Activated effector memory CD4-positive, alpha-beta T cell treated with Interleukin-2 at 50 U/mL for 16 hours (primary cell): ENCODE measurements around the gene PWP1.
"Not testable (repeated sequence)": the region's sequence is repeated elsewhere in the genome, so short reads cannot be mapped to it uniquely, and the experiment has no call there.

Source experiments
- DNase-seq: peaks from one replicate; pipeline ENCODE4 v3.0.0-alpha.2; 2020

PWP1 gene

GRCh38 chr12:107668320-107669098 lies 17.1 kb upstream of the PWP1 start:
- no peak for DNase-seq

GRCh38 chr12:107669946-107670345 lies 15.7 kb upstream of the PWP1 start:
- no peak for DNase-seq

DNA sequence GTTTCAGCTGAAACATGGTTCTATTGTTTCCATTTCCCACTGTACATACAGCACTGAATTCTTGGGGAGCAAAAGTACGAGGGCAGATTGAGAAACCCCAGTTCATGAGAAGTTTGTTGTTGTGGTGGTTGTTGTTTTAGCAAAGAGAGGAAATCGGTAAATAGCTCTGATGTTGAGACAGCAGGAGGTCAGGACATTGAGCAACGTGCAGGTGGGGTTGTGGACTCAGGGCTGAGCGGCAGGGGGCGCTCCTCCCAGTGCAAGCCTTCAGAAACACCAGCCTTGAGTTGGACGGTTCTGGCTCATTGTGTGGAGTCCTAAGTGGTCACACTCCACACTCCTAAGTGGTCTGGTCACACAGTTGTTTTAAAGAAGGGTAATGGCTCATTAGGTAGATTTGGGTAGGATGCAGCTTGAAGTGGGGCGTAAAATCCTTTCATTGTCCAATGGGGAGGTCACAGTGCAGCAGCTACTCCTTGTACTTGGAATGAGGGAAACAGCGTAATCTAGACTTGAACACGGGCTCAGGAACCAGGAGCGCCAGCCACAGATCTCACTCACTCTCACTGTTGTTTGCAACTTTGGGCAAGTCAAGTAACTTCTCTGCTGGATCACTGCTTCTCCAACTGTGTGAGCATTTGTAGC lies 14.5 kb upstream of the PWP1 start:
- DNase-seq = peak; percentile 5

DNA sequence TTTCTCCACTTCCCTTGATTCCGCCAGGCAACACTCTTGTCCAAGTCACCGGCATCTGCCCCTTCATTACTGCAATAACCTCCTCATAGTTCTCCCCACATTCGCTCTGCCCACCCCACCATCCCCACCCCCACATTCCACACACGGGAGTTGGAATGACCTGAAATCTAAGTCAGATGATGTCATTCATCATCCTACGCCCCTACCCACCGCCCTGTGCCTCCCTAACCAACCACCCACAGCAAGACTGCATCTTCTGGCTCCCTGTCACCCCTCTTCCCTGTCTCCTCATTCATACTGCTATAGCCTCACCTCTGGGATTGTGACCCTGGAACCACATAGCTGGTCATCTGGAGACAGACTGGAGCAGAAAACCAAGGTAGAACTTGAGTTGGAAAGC lies 7.9 kb upstream of the PWP1 start:
- DNase-seq = no peak

- DNase-seq = no peak
Observed at GRCh38 chr12:107679336-107679735, 6.3 kb upstream of the PWP1 start.

- DNase-seq = no peak
Observed at GRCh38 chr12:107681455-107681835, 4.2 kb upstream of the PWP1 start.

DNA sequence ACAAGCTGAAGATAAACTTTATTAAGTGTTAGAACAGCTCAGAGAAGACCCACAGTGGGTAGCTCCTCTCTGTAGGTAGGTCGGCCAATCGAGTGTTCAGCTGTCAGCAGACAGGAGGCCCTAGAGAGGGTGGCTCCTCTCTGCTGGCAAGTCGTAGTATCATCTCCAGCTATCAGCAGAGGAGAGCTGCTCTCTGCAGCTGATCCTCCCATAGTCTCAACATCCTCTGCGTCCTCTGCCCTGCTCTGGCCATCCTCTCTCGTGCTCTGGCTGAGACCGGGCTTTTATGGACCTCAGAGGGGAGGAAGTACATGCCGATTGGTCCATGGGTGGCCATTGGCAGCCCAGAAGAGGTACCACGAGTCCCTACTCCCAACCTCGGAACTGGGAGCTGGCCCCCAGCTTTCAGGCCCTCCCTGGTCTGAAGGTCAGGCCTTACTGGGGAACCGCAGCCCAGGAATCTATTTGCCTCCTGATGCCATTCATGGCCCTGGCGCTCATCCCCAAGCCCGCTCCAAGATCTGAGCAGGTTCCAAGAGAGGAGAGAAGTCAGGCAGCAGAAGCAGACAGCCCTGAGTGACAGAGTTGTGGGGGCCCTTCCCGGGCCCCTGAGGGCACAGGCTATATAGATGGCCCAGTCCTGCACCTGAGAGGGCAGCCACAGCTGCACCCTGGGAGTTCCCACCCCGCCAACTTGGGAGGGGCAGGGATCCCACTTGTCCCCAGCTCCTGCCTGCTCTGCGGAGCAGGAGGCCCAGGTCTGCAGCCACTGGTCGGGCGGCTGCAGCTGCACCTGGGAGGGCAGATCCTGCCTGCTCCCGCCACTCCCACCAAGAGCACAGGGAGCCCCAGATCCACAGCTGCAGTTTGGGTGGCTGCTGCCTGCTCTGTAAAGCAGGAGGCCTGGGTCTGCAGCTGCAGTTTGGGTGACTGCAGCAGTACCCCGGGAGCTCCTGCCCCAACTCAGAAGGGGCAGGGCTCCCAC lies 3.5 kb upstream of the PWP1 start:
- no peak for DNase-seq

DNA sequence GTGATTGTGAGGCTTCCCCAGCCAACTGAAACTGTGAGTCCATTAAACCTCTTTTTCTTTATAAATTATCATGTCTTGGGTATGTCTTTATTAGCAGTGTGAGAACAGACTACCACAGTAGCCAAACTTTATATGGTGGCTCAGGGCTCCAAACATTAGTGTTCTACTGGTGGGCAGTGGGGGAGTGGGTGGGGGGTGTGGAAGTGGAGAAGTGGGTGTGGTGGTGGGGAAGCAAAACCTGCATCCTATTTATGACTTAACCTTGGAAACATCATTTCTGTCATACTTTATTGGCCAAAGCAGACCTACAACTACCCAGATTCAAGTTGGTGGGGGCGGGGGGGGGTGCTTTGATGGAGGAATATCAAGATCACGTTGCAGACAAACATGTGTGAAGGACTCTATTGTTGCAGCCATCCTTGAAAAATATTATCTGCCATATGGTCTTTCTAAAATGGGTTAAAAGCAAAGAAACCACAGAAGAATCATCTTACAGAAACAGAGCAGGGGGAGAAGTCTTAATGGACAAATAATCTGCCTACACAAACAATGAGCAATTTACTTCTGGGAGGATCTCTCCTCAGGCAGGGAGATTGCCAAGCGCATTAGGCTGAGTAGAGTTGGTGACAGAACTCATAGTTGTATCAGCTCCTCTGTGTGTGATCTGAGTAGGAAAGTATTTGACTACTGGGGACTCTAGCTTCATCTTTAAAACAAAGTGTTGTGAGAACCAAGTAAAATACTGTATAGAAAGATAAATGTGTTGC lies 1.4 kb upstream of the PWP1 start:
- no peak for DNase-seq

- no peak for DNase-seq
Observed at GRCh38 chr12:107684990-107685359, 624 bp upstream of the PWP1 start.

GRCh38 chr12:107695772-107696171 lies 10.2 kb downstream of the PWP1 start:
- not testable (repeated sequence) for DNase-seq

DNA sequence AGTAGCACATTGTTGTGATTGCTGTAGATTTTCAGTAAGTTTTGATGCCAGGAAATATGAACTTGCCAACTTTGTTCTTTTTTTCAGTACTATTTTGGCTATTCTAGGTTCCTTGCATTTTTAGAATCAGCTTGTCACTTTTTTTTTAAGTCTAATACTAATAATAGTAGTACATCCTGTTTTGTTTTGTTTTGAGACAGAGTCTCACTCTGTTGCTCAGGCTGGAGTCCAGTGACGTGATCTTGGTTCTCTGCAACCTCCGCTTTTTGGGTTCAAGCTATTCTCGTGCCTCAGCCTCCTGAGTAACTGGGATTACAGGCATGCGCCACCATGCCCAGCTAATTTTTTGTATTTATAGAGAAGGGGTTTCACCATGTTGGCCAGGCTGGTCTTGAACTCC lies 16.5 kb downstream of the PWP1 start:
- DNase-seq = no peak

DNA sequence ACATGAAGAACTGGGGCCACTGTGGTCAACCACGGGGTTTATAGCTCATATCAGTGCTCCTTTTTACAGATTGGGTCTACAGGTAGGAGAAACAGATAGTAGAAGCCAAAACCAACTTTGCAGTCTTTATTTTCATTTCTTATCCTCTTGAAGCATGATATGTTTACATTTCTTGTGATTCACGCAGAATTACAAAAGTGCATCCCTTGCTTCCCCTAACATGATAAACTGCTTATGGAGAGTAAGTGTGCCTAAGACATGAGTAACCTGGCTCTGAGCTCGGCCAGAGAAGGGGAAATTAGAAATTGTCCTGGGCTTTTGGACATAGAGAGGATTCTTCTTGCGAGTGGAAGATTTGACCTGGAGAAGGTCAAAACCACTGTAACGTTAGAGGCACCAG lies 18.4 kb downstream of the PWP1 start:
- no peak for DNase-seq

DNA sequence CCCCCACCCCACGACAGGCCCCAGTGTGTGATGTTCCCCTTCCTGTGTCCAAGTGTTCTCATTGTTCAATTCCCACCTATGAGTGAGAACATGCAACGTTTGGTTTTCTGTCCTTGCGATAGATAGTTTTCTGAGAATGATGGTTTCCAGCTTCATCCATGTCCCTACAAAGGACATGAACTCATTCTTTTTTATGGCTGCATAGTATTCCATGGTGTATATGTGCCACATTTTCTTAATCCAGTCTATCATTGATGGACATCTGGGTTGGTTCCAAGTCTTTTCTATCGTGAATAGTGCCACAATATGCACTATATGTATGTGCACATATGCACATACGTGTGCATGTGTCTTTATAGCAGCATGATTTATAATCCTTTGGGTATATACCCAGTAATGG lies 19.9 kb downstream of the PWP1 start:
- DNase-seq = not testable (repeated sequence)

- DNase-seq = no peak
Observed at GRCh38 chr12:107715780-107716179, 30.2 kb downstream of the PWP1 start.

GRCh38 chr12:107718606-107719005 lies 33.0 kb downstream of the PWP1 start:
- DNase-seq = no peak

- DNase-seq = not testable (repeated sequence)
Observed at GRCh38 chr12:107727327-107727726, 41.7 kb downstream of the PWP1 start.

DNA sequence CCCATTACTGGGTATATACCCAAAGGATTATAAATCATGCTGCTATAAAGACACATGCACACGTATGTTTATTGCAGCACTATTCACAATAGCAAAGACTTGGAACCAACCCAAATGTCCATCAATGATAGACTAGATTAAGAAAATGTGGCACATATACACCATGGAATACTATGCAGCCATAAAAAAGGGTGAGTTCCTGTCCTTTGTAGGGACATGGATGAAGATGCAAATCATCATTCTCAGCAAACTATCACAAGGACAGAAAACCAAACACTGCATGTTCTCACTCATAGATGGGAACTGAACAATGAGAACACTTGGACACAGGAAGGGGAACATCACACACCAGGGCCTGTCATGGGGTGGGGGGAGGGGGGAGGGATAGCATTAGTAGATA lies 42.1 kb downstream of the PWP1 start:
- DNase-seq = not testable (repeated sequence)

DNA sequence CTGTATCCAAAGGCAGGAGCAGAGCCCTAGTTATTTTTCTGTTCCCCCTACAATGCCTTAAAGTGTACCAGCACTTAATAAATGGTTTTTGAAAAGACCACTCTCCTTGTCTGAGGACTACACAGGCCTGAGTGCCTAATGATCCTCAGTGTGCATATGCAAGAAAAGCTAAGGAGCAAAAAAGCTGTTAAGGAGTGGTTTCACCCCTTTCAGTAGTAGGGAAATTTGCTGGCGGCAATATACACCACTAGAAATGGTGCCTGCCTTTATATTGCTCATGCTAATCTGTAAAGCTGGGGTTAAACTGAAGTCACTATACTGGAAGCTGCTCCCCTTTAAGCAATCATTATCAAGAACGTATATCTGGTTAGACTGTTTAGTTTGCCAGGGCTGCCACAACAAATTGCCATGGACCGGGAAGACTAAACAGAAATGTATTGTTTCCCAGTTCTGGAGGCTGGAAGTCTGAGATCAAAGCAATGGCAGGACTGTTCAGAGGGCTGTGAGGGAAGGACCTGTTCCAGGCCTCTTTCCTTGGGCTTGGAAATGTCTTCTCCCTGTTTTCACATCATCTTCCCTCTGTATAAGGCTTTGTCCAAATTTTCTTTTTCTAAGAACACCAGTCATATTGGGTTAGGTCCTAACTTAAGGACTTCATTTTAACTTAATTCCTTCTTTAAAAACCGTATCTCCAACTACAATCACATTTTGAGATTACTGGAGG lies 45.2 kb downstream of the PWP1 start:
- no peak for DNase-seq

- no peak for DNase-seq
Observed at GRCh38 chr12:107731366-107731765, 45.8 kb downstream of the PWP1 start.

DNA sequence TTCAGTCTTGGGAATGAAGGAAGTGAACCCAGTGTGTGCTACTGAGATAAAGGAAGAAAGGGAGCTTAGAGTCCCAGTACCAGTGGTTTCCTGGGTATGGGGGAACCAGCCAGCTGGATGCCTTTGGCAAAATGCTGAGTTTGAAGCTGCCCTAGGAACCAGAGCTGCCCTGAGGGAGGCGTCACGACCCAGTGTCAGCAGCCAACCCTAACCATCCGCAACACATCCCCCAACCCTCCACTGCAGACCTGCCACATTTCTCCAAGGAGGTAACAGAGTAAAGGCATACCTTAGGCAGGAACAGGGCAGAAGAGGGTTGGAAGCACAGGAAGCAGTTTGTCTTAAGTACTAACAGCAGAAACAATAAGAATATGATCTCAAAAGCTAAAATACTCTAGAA lies 46.8 kb downstream of the PWP1 start:
- no peak for DNase-seq

DNA sequence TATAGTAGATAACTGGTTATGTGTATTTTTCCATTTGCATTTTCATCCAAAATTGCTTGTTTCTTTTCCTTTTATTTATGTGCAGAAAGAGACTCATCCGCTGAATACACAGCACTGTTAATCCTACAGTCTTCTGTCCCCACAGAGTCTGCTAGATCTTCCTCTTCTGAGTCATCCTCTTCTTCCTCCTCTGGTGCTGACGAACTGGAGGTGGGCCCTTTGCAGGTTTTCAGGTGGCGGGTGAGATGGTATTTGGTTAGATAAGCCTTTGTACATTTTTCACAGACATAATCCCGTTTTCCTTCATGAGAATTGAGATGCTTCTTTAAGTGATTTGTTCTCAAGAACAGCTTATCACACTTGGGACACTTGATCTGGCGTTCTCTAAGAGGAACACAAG lies 48.5 kb downstream of the PWP1 start:
- no peak for DNase-seq

- DNase-seq = no peak
Observed at GRCh38 chr12:107735763-107736162, 50.2 kb downstream of the PWP1 start.
